ENCODE measurements around the gene GALNT17.

DNA sequence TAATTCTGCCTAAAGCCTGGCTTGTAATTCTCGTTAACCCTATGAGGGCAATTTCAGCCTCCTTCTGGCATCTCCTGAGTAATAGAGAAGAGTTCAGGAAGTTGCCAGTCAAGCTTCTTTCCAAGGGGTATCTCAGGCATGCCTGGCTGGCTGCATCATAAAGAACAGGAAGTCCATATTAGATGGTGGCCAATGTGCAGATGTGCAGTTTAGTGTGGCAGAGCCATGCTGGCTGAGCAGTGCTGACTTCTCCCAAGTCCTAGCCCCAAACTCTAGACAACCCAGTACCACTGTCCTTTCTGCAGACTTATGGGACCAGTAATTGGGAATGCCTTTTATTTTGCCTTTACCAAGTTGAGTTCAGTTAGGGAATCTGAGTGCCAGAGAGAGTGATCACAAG is 517.9 kb downstream of the GALNT17 start:
- TF ChIP-seq EZH2 (IDR thresholded peaks at IDR 0.05) (no peak), POLR2AphosphoS5 (IDR thresholded peaks at IDR 0.05; ENCODE audit: borderline replicate concordance, low read depth, low read length) (no peak), FOXP2 (optimal IDR thresholded peaks at IDR 0.05; ENCODE audit: control extremely low read depth, extremely low read length, insufficient read depth) (no peak)
